ENCODE data around the gene FLVCR1.

DNA sequence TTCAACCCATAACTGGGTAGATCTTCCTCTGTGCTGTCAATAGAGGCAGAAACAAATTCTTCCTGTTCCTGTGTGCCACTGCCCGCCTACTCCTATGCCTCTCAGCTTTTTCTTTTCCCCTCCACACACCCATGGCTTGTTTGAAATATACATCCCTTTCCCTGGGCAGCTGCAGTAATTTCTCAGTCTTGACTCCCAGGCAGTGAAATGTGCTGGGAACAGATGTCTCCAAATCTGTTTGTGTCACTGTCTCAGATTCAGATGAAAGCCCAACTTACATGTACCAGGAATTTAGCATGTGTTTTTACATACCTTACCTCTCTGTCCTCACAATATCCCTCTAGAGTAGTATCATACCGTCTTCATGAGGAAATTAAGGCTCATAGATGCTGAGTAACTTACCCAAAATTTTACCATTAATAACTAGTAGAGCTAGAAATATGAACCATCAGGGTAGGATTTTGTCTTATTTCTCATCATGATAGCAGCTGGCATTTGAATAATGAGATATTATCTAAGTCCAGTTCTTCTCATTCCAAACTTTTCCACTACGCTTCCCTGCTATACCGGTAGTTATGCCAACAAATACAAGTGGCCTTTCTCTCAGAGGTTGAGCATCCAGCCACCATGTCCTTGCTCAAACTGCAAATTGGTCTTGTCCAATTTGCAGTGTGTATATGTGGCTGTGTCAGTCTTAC, 87.5 kb downstream of the FLVCR1 start:
- TF ChIP-seq, protein P1, sequence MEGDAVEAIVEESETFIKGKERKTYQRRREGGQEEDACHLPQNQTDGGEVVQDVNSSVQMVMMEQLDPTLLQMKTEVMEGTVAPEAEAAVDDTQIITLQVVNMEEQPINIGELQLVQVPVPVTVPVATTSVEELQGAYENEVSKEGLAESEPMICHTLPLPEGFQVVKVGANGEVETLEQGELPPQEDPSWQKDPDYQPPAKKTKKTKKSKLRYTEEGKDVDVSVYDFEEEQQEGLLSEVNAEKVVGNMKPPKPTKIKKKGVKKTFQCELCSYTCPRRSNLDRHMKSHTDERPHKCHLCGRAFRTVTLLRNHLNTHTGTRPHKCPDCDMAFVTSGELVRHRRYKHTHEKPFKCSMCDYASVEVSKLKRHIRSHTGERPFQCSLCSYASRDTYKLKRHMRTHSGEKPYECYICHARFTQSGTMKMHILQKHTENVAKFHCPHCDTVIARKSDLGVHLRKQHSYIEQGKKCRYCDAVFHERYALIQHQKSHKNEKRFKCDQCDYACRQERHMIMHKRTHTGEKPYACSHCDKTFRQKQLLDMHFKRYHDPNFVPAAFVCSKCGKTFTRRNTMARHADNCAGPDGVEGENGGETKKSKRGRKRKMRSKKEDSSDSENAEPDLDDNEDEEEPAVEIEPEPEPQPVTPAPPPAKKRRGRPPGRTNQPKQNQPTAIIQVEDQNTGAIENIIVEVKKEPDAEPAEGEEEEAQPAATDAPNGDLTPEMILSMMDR (IDR thresholded peaks at IDR 0.05; ENCODE audit: insufficient read depth, low read length, poor library complexity, severe bottlenecking) = no peak
- no peak for TF ChIP-seq EZH2phosphoT487 (conservative IDR thresholded peaks at IDR 0.05; ENCODE audit: low read length)

Measured in SU-DHL-6 (cell line).